DND-41 (cell line): Measurements from ENCODE around the gene LGALS7.

ENCODE experiments used
- ATAC-seq: fragments of 200-7000 bp; cut with Tn5 transposase; 3 replicates; pipeline ENCODE4 v1.9.1; 2021; ENCODE audit warnings: low read depth; ENCODE audit not compliant: insufficient read depth
- DNase-seq: peaks from one replicate; pipeline ENCODE4 v3.0.0-alpha.2; 2020
- H2AFZ ChIP-seq: 2 replicates; pipeline ENCODE4 v1.6.0; 2012; ENCODE audit warnings: low read depth, low read length
- H3K27ac ChIP-seq: 2 replicates; pipeline ENCODE4 v1.5.1; 2012; ENCODE audit warnings: low read length, inconsistent platforms
- H3K27me3 ChIP-seq: fragments of 200-600 bp; sonication (generic); 2 replicates; pipeline ENCODE4 v1.6.0; 2012; ENCODE audit warnings: low read length, mild to moderate bottlenecking, inconsistent platforms; ENCODE audit not compliant: insufficient read depth, poor library complexity
- H3K36me3 ChIP-seq: 2 replicates; pipeline ENCODE4 v1.5.1; 2012; ENCODE audit warnings: low read length, inconsistent platforms; ENCODE audit not compliant: insufficient read depth
- H3K4me1 ChIP-seq: 2 replicates; pipeline ENCODE4 v1.5.1; 2012; ENCODE audit warnings: mild to moderate bottlenecking, low read length; ENCODE audit not compliant: insufficient read depth
- H3K4me2 ChIP-seq: 2 replicates; pipeline ENCODE4 v1.6.0; 2012; ENCODE audit warnings: mild to moderate bottlenecking, moderate library complexity, low read length, inconsistent platforms; ENCODE audit not compliant: insufficient read depth
- H3K4me3 ChIP-seq, 2 experiments: fragments of 200-600 bp in 1 of 2; shearing (Covaris generic) in 1 of 2; 2 replicates each; pipeline ENCODE4 v1.5.1; 2012 to 2016; ENCODE audit warnings: inconsistent platforms in 2 of 2, low read length in 2 of 2, mild to moderate bottlenecking in 2 of 2, low read depth in 1 of 2, moderate library complexity in 1 of 2
- H3K79me2 ChIP-seq: 2 replicates; pipeline ENCODE4 v1.6.0; 2012; ENCODE audit warnings: low read length, inconsistent platforms; ENCODE audit not compliant: insufficient read depth
- H3K9ac ChIP-seq: 2 replicates; pipeline ENCODE4 v1.6.0; 2012; ENCODE audit warnings: low read depth, mild to moderate bottlenecking, inconsistent platforms, low read length, moderate library complexity
- H3K9me3 ChIP-seq: 2 replicates; pipeline ENCODE4 v1.5.1; 2012; ENCODE audit warnings: low read length, moderate library complexity, mild to moderate bottlenecking, inconsistent platforms; ENCODE audit not compliant: insufficient read depth, severe bottlenecking
- H4K20me1 ChIP-seq: 2 replicates; pipeline ENCODE4 v1.6.0; 2012; ENCODE audit warnings: low read length; ENCODE audit not compliant: insufficient read depth
- EZH2 ChIP-seq: IDR thresholded peaks from 3 replicates; pipeline ENCODE4 v1.6.1; 2012; ENCODE audit warnings: borderline replicate concordance, low read depth, mild to moderate bottlenecking, moderate library complexity, low read length, inconsistent platforms; ENCODE audit not compliant: severe bottlenecking
- TF ChIP-seq, protein P1 (sequence below): IDR thresholded peaks from 2 replicates; pipeline ENCODE4 v1.5.1; 2012; ENCODE audit warnings: borderline replicate concordance, low read length, moderate library complexity, mild to moderate bottlenecking; ENCODE audit not compliant: poor library complexity, severe bottlenecking; ENCODE audit errors: extremely low read depth

LGALS7 gene

DNA sequence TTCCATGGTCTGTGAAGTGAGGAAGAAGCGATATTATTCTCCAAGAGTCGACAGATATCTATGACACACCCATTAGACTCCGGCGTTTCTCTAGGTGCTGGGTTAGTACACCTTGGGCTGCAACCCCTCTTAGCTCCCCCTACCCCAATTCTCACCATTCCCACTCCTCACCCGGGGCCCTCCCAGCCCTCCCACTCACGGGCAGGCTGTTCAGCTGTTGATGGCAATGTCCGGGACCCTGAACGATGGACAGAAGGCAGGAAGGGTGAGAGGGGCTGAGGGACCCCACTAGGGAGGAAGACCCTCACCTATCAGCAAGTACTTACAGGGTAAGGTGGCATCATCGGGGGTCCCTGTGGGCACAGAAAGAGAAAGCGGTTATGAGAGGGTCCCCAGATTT lies 30.2 kb upstream of the LGALS7 start:
- no peak overlapping the region for H2AFZ ChIP-seq
- no peaks in the 10 kb centered on the region for H4K20me1 ChIP-seq
- no peak overlapping the region for H3K4me3 ChIP-seq
- DNase-seq: no peak
- no peak overlapping the region for H3K4me2 ChIP-seq
- H3K9ac ChIP-seq: no peak overlapping the region
- no peaks in the 10 kb centered on the region for H3K4me1 ChIP-seq
- no peaks in the 10 kb centered on the region for H3K27me3 ChIP-seq
- no peak overlapping the region for H3K27ac ChIP-seq
- no peak for ATAC-seq
- no peaks in the 10 kb centered on the region for H3K9me3 ChIP-seq
- H3K79me2 ChIP-seq: no peaks in the 10 kb centered on the region
- no peaks in the 10 kb centered on the region for H3K36me3 ChIP-seq
- TF ChIP-seq EZH2: no peak
- TF ChIP-seq, protein P1, sequence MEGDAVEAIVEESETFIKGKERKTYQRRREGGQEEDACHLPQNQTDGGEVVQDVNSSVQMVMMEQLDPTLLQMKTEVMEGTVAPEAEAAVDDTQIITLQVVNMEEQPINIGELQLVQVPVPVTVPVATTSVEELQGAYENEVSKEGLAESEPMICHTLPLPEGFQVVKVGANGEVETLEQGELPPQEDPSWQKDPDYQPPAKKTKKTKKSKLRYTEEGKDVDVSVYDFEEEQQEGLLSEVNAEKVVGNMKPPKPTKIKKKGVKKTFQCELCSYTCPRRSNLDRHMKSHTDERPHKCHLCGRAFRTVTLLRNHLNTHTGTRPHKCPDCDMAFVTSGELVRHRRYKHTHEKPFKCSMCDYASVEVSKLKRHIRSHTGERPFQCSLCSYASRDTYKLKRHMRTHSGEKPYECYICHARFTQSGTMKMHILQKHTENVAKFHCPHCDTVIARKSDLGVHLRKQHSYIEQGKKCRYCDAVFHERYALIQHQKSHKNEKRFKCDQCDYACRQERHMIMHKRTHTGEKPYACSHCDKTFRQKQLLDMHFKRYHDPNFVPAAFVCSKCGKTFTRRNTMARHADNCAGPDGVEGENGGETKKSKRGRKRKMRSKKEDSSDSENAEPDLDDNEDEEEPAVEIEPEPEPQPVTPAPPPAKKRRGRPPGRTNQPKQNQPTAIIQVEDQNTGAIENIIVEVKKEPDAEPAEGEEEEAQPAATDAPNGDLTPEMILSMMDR: no peak

DNA sequence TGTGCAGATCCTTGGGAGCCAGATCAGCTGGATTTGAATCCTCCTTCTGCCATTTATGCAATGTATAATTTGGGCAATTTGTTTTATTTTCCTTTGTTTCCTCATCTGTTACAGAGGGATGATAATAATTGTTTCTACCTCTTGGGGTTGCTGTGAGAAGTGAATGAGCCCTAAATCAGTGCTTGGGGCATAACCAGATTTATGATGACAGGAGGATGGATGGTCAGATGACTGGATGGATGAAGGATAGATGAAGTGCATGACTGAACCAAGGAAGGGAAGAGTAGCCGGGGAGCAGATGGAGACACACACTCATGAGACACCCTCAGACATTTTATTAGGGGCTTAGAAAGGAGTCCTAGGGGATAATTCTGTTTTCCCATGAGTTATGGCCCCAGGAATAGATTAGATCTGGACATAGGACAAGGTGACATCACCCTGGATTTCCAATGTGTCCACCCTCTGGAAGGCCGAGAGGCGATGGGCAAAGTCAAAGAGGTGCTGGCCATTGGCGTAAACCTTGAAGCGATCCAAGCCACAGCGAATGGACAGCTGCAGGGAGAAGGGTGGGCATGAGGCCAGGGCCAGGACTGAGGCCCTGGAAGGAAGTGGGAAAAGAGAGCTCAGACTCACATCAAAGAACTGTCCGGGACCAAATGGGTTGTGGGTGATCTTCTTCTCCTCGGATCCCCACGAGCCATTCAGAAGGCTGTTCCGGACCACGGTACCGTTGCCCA lies 28.2 kb upstream of the LGALS7 start:
- no peaks in the 10 kb centered on the region for H4K20me1 ChIP-seq
- no peaks in the 10 kb centered on the region for H3K27me3 ChIP-seq
- H2AFZ ChIP-seq: no peak overlapping the region
- no peak overlapping the region for H3K4me2 ChIP-seq
- H3K27ac ChIP-seq: no peak overlapping the region
- TF ChIP-seq, protein P1: no peak
- no peak for TF ChIP-seq EZH2
- H3K4me1 ChIP-seq: no peaks in the 10 kb centered on the region
- H3K9me3 ChIP-seq: no peaks in the 10 kb centered on the region
- H3K4me3 ChIP-seq: no peak overlapping the region
- DNase-seq: no peak
- H3K36me3 ChIP-seq: no peaks in the 10 kb centered on the region
- H3K9ac ChIP-seq: no peak overlapping the region
- no peak for ATAC-seq
- no peaks in the 10 kb centered on the region for H3K79me2 ChIP-seq

- no peaks in the 10 kb centered on the region for H3K4me1 ChIP-seq
- H3K4me3 ChIP-seq: no peak overlapping the region
- no peak overlapping the region for H2AFZ ChIP-seq
- DNase-seq (no peak), ATAC-seq (no peak)
- H3K27me3 ChIP-seq: no peaks in the 10 kb centered on the region
- no peaks in the 10 kb centered on the region for H3K9me3 ChIP-seq
- no peak for TF ChIP-seq EZH2
- TF ChIP-seq, protein P1: no peak
- H3K4me2 ChIP-seq: no peak overlapping the region
- H4K20me1 ChIP-seq: no peaks in the 10 kb centered on the region
- no peak overlapping the region for H3K9ac ChIP-seq
- no peaks in the 10 kb centered on the region for H3K36me3 ChIP-seq
- no peaks in the 10 kb centered on the region for H3K79me2 ChIP-seq
- no peak overlapping the region for H3K27ac ChIP-seq
Observed at GRCh38 chr19:38800577-38801347, 27.4 kb upstream of the LGALS7 start.
